Suprapubic skin (tissue), 4 donors: ENCODE data around the gene RPS8. TPM values are rescaled to one million over a fixed set of nuclear protein-coding genes. Genes with fewer than 3 reads are reported as not detected.
A peak's percentile ranks its signal among the peaks of the same experiment; 100 is the strongest.

ENCODE experiments used
- DNase-seq, 2 donors: peaks; one replicate each; pipeline ENCODE4 v3.0.0-alpha.2; 2019; ENCODE audit warnings: low spot score in 2 of 2
- H3K27ac ChIP-seq: fragments of 200-600 bp; sonication (generic); one replicate; pipeline ENCODE4 v1.5.1; 2019
- H3K27me3 ChIP-seq: fragments of 200-600 bp; sonication (generic); one replicate; pipeline ENCODE4 v1.5.1; 2019
- H3K36me3 ChIP-seq: fragments of 200-600 bp; sonication (generic); one replicate; pipeline ENCODE4 v1.5.1; 2019
- H3K4me1 ChIP-seq: fragments of 200-600 bp; sonication (generic); one replicate; pipeline ENCODE4 v1.5.1; 2019
- H3K4me3 ChIP-seq: fragments of 200-600 bp; sonication (generic); one replicate; pipeline ENCODE4 v1.5.1; 2019; ENCODE audit warnings: mild to moderate bottlenecking
- H3K9me3 ChIP-seq: fragments of 200-600 bp; sonication (generic); one replicate; pipeline ENCODE4 v1.5.1; 2019
- EP300 ChIP-seq: sonication (generic); formaldehyde crosslinking; IDR thresholded peaks from one replicate; pipeline ENCODE4 v1.6.1; 2017; ENCODE audit warnings: antibody characterized with exemption
- POLR2A ChIP-seq, 2 donors: fragments of 450-650 bp; IDR thresholded peaks; one replicate each; pipeline ENCODE4 v1.6.1; 2017; ENCODE audit warnings: antibody characterized with exemption in 2 of 2, mild to moderate bottlenecking in 2 of 2, moderate library complexity in 2 of 2
- POLR2AphosphoS5 ChIP-seq, 3 donors: sonication (generic); formaldehyde crosslinking; IDR thresholded peaks; one replicate each; pipeline ENCODE4 v1.6.1; 2017; ENCODE audit warnings: antibody characterized with exemption in 3 of 3
- WGBS: methylation state at CpG from one replicate; pipeline ENCODE4 v1.1.5; 2018; 5-methylcytosine and 5-hydroxymethylcytosine counted together
- total RNA-seq, 4 donors: library from RNA; depleted of rRNA; stranded (reverse); fragments of >200 nt; gene quantifications; one replicate each; pipeline ENCODE4 v1.1.0, GENCODE V29; 2016
- TF ChIP-seq, protein P1 (sequence below), 2 donors: fragments of 200-600 bp in 1 of 2; fragments of 450-650 bp in 1 of 2; sonication (generic) in 1 of 2; IDR thresholded peaks; one replicate each; pipeline ENCODE4 v1.5.1; 2016 to 2019; ENCODE audit warnings: antibody characterized with exemption in 2 of 2, mild to moderate bottlenecking in 1 of 2, moderate library complexity in 1 of 2

Gene RPS8
- total RNA-seq, 4 donors from 2014 or later: 1,858 to 3,271 (median 2,807) TPM

DNA sequence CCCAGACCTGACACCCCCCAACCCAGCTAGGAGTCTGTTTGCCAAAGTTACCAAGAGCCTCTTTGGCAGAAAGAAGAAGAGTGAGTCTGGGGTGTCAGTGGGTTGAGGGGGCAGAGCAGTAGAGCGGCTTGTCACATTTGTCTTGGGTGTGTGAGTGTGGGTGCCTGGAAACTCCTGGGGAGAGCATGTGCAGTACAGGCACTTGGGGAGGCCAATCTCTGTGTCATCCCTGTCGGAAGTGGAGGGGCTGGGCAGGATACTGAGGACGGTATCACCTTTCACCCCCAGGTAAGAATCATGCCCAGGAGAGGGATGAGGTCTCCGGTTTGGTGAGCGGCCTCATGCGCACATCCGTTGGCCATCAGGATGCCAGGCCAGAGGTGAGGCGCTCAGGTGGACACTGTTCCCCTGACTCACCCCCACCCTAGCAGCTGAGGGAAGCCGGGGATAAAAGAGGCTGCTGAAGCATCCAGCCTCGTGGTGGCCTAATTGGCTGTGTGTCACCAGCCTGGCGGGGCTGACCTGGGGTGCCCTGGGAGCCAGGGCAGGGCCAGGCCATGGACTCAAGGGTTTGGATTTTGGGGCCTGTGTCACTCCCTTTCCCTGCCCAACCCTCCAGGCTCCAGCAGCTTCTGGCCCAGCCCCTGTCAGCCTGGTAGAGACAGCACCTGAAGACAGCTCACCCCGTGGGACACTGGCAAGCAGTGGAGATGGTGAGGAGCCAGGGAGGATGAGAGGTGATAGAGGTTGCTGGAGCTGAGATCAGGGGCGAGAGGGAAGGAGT lies 28.2 kb downstream of the RPS8 start:
- peaks cover 69% of the 10 kb centered on the region for H3K4me1 ChIP-seq
- H3K9me3 ChIP-seq: no peaks in the 10 kb centered on the region
- TF ChIP-seq EP300 (no peak), POLR2AphosphoS5 (IDR thresholded peaks at IDR 0.05) (no peak), POLR2A (IDR thresholded peaks at IDR 0.05) (no peak)
- TF ChIP-seq, protein P1, sequence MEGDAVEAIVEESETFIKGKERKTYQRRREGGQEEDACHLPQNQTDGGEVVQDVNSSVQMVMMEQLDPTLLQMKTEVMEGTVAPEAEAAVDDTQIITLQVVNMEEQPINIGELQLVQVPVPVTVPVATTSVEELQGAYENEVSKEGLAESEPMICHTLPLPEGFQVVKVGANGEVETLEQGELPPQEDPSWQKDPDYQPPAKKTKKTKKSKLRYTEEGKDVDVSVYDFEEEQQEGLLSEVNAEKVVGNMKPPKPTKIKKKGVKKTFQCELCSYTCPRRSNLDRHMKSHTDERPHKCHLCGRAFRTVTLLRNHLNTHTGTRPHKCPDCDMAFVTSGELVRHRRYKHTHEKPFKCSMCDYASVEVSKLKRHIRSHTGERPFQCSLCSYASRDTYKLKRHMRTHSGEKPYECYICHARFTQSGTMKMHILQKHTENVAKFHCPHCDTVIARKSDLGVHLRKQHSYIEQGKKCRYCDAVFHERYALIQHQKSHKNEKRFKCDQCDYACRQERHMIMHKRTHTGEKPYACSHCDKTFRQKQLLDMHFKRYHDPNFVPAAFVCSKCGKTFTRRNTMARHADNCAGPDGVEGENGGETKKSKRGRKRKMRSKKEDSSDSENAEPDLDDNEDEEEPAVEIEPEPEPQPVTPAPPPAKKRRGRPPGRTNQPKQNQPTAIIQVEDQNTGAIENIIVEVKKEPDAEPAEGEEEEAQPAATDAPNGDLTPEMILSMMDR (IDR thresholded peaks at IDR 0.05): no peak
- H3K36me3 ChIP-seq: peaks cover 44% of the 10 kb centered on the region
- H3K4me3 ChIP-seq: no peak overlapping the region
- DNase-seq: peak; percentile 69 to 75
- 76% methylated on average over 3 of the region's 13 CpGs for WGBS
- peak overlapping the region; percentile 35 for H3K27ac ChIP-seq
- no peaks in the 10 kb centered on the region for H3K27me3 ChIP-seq

DNA sequence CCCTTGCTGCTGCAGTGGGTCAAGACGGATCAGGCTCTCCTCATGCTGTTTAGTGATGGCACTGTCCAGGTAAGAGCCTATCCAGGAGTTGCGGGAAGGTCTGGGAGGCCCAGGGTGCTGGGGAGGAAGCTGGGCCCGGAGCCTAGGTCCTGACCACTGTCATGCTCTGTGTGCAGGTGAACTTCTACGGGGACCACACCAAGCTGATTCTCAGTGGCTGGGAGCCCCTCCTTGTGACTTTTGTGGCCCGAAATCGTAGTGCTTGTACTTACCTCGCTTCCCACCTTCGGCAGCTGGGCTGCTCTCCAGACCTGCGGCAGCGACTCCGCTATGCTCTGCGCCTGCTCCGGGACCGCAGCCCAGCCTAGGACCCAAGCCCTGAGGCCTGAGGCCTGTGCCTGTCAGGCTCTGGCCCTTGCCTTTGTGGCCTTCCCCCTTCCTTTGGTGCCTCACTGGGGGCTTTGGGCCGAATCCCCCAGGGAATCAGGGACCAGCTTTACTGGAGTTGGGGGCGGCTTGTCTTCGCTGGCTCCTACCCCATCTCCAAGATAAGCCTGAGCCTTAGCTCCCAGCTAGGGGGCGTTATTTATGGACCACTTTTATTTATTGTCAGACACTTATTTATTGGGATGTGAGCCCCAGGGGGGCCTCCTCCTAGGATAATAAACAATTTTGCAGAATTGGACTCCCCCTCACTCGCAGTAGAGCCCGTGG lies 30.1 kb downstream of the RPS8 start:
- Histone ChIP-seq H3K36me3 (peaks cover 44% of the 10 kb centered on the region), H3K4me3 (no peak overlapping the region), H3K27ac (peak overlapping the region; percentile 16), H3K27me3 (no peaks in the 10 kb centered on the region), H3K4me1 (peaks cover 80% of the 10 kb centered on the region), H3K9me3 (no peaks in the 10 kb centered on the region)
- peak; percentile 63 to 70 for DNase-seq
- WGBS: 88% methylated on average over 18 of the region's 20 CpGs
- TF ChIP-seq POLR2A (IDR thresholded peaks at IDR 0.05): no peak
- no peak for TF ChIP-seq POLR2AphosphoS5 (IDR thresholded peaks at IDR 0.05)
- no peak for TF ChIP-seq EP300
- TF ChIP-seq, protein P1 (IDR thresholded peaks at IDR 0.05): no peak

DNA sequence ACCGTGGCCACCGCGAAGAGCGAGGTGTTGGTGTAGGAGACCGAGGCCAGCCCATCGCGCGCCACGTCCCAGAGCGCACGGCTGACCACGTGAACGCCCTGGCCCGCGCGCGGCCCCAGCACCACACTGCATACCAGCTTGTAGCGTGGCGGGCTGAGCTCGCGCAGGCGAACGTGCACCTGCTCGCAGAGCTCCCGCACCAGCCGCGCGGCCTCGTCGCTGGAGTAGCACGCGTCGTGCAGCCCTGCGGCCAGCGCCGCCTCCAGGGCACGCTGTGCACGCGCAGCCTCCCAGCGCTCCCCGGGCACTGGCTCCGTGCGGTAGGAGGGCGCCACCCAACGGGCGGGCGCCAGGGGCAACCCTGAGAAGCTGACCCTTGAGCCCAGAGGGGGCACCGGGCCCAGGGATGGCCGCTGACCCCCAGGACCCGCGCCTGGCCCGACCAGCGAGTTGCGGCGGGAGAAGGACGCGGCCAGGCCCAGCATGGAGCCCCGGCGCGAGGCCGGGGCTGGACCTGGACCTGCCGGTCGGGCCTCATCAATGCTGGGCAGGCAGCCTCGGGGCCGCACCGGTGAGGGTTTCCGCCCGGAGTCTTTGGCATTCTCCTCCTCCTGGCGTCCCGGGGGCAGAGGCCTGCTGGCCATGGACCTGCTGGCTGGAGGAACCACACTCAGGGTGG lies 30.8 kb downstream of the RPS8 start:
- H3K4me1 ChIP-seq: peaks cover 83% of the 10 kb centered on the region
- peak; percentile 74 to 81 for DNase-seq
- peak overlapping the region; percentile 94 for H3K27ac ChIP-seq
- TF ChIP-seq EP300 (no peak), POLR2A (IDR thresholded peaks at IDR 0.05) (no peak), POLR2AphosphoS5 (IDR thresholded peaks at IDR 0.05) (no peak)
- TF ChIP-seq, protein P1 (IDR thresholded peaks at IDR 0.05): no peak
- H3K4me3 ChIP-seq: no peak overlapping the region
- H3K36me3 ChIP-seq: peaks cover 44% of the 10 kb centered on the region
- over 99% methylated on average over 18 of the region's 70 CpGs for WGBS
- H3K27me3 ChIP-seq: no peaks in the 10 kb centered on the region
- no peaks in the 10 kb centered on the region for H3K9me3 ChIP-seq

DNA sequence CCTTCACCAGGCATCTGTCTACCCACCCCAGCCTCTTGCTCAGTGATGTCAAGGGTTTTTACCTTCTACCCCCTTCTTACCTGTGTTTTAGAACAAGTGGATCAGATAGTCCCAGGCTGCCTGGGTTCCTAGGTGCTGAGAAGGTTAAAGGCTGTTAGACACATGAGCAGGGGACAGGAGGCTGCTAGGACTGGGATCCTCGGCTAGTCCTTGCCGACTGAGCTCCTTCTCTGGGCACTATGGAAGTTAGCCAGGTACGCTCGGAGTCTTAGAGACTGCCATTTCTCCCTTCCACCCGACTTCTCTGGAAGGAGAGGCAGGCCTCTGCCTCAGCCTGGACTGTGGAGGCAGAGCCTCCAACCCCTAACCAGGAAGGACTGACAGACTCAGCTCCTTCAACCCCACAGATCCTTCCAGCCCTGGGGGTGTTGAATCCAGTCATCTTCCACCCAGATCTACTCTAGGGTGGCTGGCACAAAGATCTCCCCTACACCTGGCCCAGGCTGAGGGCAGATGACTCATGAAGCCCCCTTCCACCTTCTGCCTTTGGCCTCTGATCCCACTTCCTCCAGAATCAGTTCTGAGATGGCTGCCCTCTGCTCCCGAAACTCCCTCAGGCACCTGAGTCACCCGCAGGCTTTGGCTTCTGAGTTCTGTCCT lies 31.5 kb downstream of the RPS8 start, which contains the start of gene DYNLT4:
Gene DYNLT4 (minus strand): TSS at position 648 of the 660 bp plus-strand sequence. CDS start 683 bp downstream, outside the sequence.
- DNase-seq: peak in 1 of 2 donors; percentile 62
- Histone ChIP-seq H3K4me3 (peak within 1 kb of the TSS; percentile 33), H3K27me3 (no peaks in the 10 kb centered on the region), H3K27ac (peak within 1 kb of the TSS; percentile 94), H3K36me3 (peaks cover 44% of the 10 kb centered on the region), H3K4me1 (peaks cover 83% of the 10 kb centered on the region), H3K9me3 (no peaks in the 10 kb centered on the region)
- TF ChIP-seq POLR2AphosphoS5 (IDR thresholded peaks at IDR 0.05) (no peak), POLR2A (IDR thresholded peaks at IDR 0.05) (no peak), EP300 (no peak)
- TF ChIP-seq, protein P1 (IDR thresholded peaks at IDR 0.05): no peak
- WGBS: 0% methylated on average over 2 of the region's 7 CpGs
